AG20443 (cell line): ENCODE results near the gene OR5L2.
"Not testable (repeated sequence)": the region's sequence is repeated elsewhere in the genome, so short reads cannot be mapped to it uniquely, and the experiment has no call there.

Experiments
- DNase-seq: peaks from one replicate; pipeline ENCODE4 v3.0.0; 2012; ENCODE audit warnings: low spot score, mixed read lengths

Gene OR5L2

DNA sequence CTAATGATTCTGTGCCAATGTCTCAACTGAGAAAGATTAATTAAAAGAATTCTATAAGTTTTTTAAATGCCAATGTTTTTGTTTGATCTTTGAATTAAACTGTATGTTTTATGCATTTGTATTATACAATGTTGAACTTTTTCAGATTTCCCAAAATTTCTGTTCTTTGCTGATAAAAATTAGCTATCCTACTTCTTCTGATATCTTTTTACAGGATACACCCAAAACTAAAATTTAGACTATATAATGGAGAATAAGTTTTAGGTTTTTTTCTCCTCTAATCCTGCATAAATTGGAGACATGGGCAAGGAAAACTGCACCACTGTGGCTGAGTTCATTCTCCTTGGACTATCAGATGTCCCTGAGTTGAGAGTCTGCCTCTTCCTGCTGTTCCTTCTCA lies at the start of gene OR5L2:
OR5L2 (plus strand) TSS at position 301 of the 400 bp plus-strand sequence; CDS start at position 301, 0 bp downstream.
- DNase-seq, result no peak

DNA sequence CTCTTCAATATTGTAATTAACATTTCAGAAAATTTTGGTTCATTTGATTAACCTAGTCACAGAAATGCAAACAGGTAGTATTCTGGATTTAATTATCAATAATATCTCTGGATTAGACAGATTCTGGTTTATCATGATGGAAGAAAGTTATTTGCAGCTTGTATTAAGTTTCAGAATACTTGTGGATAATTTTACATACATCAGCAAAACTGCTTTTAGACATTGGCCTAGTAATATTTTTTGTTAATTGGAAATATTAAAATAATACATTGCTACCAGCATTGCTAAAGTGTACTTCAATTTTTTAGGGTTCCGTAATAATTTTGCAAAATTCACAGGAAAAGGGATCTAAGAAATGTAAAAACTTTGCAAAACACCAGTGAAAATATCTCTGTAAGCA lies 35.4 kb upstream of the OR5L2 start:
- no peak for DNase-seq

DNA sequence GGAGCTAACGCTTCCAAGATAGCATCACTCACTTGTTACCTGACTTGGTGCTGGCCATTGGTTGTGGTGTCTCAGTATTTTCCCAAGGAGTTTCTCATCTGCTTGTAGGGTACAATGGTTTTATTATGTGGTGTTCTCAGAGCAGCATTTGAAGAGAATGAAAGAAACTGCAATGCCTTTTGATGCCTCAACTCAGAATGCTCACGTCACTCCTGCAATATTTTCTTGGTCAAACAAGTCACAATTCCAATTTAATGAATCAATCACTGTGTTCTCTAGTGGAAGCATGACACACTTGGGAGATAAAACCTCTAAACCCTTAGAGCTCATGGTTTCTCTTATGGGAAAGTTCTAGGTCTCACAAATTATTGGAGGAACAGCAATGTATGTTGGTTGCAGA lies 33.7 kb upstream of the OR5L2 start:
- DNase-seq, result no peak

DNA sequence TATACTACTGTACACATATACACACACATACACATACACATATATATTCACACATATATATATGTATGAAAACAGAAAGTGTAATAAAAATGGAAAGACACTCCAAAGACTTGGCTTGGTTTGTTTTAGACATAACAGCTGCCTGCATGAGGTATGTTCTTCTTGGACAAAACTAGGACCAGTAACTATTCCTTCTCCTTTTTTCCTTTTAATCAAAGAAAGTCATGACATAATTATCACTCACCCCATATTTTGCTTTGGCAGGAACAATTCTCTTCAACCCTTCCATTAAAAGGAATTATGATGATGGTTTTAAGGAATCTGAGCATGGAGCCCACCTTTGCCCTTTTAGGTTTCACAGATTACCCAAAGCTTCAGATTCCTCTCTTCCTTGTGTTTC lies 31.8 kb upstream of the OR5L2 start, which contains the start of gene OR5D14:
OR5D14 (plus strand) TSS at position 301 of the 400 bp plus-strand sequence; CDS start at position 301, 0 bp downstream.
- no peak for DNase-seq

DNA sequence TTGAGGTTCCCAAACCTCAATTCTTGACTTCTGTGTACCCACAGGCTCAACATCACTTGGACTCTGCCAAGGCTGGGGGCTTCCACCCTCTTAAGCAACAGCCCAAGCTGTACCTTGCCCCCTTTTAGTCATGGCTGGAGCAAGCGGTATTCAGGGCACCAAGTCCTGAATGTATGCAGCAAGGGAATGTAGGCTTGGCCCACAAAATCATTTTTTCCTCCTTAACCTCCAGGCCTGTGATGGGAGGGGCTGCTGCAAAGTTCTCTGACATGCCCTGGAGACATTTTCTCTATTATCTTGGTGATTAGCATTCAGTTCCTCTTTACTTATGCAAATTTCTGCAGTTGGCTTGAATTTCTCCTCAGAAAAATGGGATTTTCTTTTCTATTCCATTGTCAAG lies 20.8 kb upstream of the OR5L2 start:
- DNase-seq, result no peak

DNA sequence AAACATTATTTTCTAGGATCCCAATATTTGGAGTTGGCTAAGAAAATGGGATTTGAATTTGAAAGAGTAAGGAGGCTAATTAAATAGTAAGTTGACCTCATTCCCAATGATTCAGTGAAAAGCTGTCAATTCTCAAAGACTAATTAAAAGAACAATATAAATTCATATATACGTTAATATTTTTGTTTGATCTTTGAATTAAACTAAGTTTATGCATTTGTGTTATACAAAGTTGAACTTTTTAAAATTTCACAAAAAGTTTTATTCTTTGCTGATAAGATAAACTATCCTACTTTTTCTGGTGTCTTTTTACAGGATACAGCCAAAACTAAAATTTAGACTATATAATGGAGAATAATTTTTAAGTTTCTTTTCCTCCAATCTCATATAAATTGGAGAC lies 16.0 kb upstream of the OR5L2 start, which contains the start of gene OR5L1:
OR5L1 (plus strand) TSS at position 301 of the 400 bp plus-strand sequence. CDS start 100 bp downstream, outside the sequence.
- no peak for DNase-seq

DNA sequence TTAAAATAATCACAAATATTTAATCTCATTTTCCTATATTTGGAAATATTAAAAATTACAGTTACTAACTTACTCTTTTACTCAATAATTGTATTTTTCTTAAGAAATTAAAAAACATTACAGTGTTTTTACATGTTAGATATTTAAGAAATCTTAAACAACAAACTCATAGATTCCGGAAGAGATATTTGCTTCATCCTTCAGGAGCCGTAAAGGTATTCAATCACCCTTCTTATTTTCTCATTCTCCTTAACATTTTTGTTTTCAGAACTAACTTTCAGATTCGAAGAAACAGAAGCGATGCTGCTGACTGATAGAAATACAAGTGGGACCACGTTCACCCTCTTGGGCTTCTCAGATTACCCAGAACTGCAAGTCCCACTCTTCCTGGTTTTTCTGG lies 7.7 kb upstream of the OR5L2 start, which contains the start of gene OR5D18:
OR5D18 (plus strand) TSS at position 301 of the 400 bp plus-strand sequence; CDS start at position 301, 0 bp downstream.
- no peak for DNase-seq

DNA sequence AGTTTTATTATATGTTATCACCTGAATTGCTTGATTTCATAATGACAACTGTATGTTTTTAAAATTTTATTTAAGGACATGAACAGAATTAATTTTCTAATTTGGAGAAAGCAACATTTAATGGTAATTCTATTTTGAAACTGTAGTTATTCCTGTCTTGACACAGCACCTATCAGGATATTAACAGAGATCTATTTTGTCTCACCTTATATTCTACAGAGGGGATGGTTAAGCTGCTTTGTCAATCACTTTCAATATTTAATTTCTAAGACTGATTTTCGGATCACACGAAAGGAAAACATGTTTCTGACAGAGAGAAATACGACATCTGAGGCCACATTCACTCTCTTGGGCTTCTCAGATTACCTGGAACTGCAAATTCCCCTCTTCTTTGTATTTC lies 11.4 kb downstream of the OR5L2 start, which contains the start of gene OR5D16:
OR5D16 (plus strand) TSS at position 301 of the 400 bp plus-strand sequence; CDS start at position 301, 0 bp downstream.
- no peak for DNase-seq

DNA sequence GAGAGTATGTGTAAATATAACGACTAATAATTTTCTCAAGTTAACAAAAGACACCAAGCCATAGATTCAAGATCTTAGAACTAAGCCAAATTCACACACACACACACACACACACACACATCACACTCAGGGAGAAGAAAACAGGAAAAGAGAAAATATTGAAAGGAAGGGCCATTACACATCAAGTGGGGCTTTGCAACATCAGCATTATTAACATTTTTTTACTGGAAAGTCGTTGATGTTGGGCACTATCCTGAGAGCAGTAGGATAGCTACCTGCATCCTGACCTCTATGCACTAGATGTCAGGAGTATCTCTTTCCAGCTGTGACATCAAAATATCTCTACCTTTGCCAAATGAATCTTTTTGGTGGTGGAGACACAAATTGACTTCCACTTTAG lies 20.4 kb downstream of the OR5L2 start:
- DNase-seq, result no peak

DNA sequence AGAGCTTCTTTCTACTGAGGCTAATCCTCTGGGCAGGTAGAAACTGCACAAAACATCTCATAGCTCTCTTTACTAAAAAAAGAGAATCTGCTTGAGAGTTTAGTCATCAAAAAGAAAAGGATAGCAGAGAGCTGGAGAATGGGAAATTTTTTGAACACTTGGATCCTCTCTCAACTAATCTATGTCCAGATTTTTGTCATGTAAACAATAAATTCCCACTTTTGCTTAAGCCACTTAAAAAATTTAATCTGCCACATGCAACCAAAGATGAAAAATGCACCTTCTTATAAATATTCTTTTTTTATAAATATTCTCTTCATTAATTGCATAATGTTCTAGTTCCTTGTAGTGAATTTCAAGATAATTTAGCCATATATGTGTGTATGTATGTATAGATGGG lies 22.0 kb downstream of the OR5L2 start:
- DNase-seq, result no peak

DNA sequence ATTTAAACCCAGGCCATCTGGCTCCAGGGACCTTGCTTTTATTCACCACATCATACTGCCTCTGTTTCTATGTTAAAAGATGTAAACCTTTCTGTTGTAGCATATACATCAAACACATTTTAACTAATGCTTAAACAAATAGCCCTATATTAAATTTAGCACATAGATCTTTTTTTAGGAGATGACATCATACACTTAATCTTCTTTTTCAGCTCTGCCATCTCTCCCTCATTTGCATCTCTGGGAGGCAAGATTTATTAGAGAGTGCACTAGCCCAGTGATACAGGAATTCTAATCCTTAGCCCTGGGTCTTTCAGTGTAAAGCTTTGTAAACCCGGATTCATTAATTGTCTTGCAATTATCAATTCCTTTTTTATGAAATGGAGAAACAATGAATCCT lies 25.1 kb downstream of the OR5L2 start:
- no peak for DNase-seq

DNA sequence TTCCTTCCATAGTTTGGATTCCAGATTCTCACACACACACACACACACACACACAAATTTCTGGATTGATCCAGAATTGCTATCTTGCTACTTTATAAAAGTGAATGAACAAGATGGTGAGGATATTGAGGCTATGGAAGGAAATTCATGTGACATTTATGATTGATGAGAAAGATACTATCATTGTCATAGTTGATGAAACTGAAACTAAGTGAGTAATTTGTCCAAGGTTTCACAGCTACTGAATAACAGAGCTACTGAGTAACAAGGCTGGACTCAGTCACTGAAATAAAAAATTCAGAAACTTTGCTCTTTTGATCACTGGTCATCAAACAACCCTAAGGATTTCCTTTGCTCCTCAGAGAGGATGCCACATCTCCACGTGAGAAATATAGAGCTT lies 27.7 kb downstream of the OR5L2 start:
- DNase-seq, result no peak

DNA sequence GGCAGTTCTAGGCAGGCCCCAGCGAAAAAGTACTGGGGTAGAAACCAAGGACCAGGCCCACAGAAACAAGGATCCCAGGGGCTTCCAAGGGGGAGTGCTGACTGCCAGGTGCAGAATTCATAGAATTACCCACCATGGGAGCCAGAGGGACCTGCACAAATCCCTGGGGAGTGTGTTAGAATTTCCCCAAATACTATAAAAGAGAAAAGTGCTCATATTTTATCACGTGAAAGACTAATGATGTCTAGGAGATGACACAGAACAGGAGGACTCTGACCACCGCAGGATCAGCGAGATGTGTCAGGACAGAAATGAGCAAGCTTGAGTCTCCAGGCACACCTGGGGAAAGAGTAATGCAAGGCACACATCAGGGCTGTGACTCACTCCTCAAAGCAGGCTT lies 40.3 kb downstream of the OR5L2 start:
- not testable (repeated sequence) for DNase-seq

DNA sequence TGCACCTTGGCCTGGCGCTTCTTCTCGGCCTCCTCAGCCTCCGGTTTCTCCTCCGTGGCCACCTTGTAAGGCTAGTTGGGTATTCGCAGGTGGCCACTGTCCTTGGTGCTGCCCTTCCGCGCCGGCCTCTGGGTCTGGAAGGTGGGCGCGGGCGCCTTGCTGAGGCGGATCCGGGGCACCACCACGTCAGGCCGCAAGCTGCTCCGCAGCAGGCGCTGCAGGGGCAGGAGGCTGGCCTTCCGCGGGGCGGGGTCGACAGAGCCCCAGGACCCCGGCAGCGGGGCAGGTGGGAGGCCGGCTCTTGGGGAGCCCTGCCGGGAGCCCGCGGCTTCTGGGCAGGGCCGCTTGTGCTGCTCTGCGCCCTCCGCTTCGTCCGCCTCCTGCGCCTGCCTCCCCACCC lies 45.7 kb downstream of the OR5L2 start:
- DNase-seq, result not testable (repeated sequence)

DNA sequence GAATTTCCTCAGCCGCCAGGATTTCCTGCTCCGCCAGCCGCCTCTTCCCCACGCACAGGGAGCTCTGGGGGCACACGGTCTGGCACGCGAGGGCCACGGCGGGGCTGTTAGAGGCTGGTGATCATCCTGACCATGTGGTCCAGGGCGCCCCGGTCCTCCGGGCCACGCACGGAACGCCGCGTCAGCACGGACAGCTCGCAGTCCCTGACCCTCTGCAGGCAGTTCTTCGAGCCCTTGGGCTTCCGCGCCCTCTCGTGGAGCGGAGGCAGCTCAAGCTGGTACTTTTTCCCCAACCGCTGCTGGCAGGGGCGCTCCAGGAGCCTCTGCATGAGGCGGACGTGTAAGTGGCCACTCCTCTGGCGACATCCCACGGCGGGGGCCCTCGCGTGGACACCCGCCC lies 46.1 kb downstream of the OR5L2 start:
- not testable (repeated sequence) for DNase-seq
